Endothelial cell (in vitro differentiated cells): ENCODE measurements around the gene GUCY1A2. TPM values are rescaled to one million over a fixed set of nuclear protein-coding genes. Genes with fewer than 3 reads are reported as not detected.

Experiments used
- DNase-seq: peaks from one replicate; pipeline ENCODE4 v3.0.0; 2021; ENCODE audit warnings: low spot score
- H3K27ac Mint-ChIP-seq: one replicate; pipeline ENCODE4 v1.8.0; 2021; ENCODE audit warnings: mixed read lengths, inconsistent platforms; ENCODE audit not compliant: unreplicated experiment
- H3K27me3 Mint-ChIP-seq: one replicate; pipeline ENCODE4 v1.8.0; 2021; ENCODE audit warnings: mild to moderate bottlenecking, moderate library complexity, mixed read lengths, inconsistent platforms; ENCODE audit not compliant: unreplicated experiment
- H3K36me3 Mint-ChIP-seq: one replicate; pipeline ENCODE4 v1.8.0; 2021; ENCODE audit warnings: mild to moderate bottlenecking, low read depth, mixed read lengths, inconsistent platforms; ENCODE audit not compliant: unreplicated experiment
- H3K4me1 Mint-ChIP-seq: one replicate; pipeline ENCODE4 v1.8.0; 2021; ENCODE audit warnings: mild to moderate bottlenecking, mixed read lengths, inconsistent platforms; ENCODE audit not compliant: unreplicated experiment
- H3K4me3 Mint-ChIP-seq: one replicate; pipeline ENCODE4 v1.8.0; 2021; ENCODE audit warnings: mild to moderate bottlenecking, mixed read lengths, inconsistent platforms; ENCODE audit not compliant: unreplicated experiment
- H3K9me3 Mint-ChIP-seq: one replicate; pipeline ENCODE4 v1.8.0; 2021; ENCODE audit warnings: mixed read lengths, inconsistent platforms; ENCODE audit not compliant: unreplicated experiment
- CTCF ChIP-seq: fragments of 200-600 bp; sonication (generic); IDR thresholded peaks from one replicate; pipeline ENCODE4 v1.5.0; 2021; ENCODE audit warnings: antibody characterized with exemption; ENCODE audit not compliant: unreplicated experiment
- total RNA-seq: library from RNA; stranded (reverse); fragmentation: NEBNext Ultra II Directional; extraction: Animal tissue kit (Norgen Biotek cat#: 25700); gene quantifications from one replicate; pipeline ENCODE4 v1.2.1, GENCODE V29; 2021; ENCODE audit not compliant: unreplicated experiment

Gene GUCY1A2
- total RNA-seq, 1 donor from 2014 or later: 0.10 TPM

DNA sequence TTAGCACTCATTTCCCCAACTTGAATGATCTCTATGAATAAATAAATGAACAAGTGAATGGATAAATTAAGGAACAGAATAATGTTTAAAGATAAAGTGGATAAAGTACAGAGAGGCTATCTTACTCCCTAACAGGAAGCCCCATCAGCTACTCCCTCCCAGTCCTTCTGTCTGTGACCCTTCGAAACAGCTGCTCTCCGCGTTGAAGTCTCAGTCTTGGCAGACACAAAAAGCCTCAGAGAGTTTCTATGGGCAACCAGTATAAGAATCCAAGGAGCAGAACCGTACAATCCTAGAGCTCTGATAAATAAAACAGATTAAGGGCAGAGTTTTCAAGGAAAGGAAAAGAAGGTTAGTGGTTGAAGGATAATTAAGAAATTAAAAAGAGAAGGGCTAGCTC, 35.0 kb downstream of the GUCY1A2 start:
- H3K36me3 Mint-ChIP-seq: no peaks in the 10 kb centered on the region
- H3K27me3 Mint-ChIP-seq: peaks cover 2% of the 10 kb centered on the region
- H3K4me3 Mint-ChIP-seq: no peak overlapping the region
- DNase-seq: no peak
- no peaks in the 10 kb centered on the region for H3K9me3 Mint-ChIP-seq
- TF ChIP-seq CTCF: no peak
- no peak overlapping the region for H3K27ac Mint-ChIP-seq
- H3K4me1 Mint-ChIP-seq: no peaks in the 10 kb centered on the region

GRCh38 chr11:106974831-106975230, 43.4 kb downstream of the GUCY1A2 start:
- Mint-ChIP-seq H3K4me3 (no peak overlapping the region), H3K36me3 (no peaks in the 10 kb centered on the region), H3K4me1 (no peaks in the 10 kb centered on the region), H3K9me3 (no peaks in the 10 kb centered on the region), H3K27ac (no peak overlapping the region), H3K27me3 (peaks cover 1% of the 10 kb centered on the region)
- DNase-seq: no peak
- no peak for TF ChIP-seq CTCF

GRCh38 chr11:106971864-106972263, 46.4 kb downstream of the GUCY1A2 start:
- Mint-ChIP-seq H3K27ac (no peak overlapping the region), H3K4me1 (no peaks in the 10 kb centered on the region), H3K27me3 (peaks cover 1% of the 10 kb centered on the region), H3K4me3 (no peak overlapping the region), H3K9me3 (no peaks in the 10 kb centered on the region), H3K36me3 (no peaks in the 10 kb centered on the region)
- TF ChIP-seq CTCF: no peak
- DNase-seq: no peak

DNA sequence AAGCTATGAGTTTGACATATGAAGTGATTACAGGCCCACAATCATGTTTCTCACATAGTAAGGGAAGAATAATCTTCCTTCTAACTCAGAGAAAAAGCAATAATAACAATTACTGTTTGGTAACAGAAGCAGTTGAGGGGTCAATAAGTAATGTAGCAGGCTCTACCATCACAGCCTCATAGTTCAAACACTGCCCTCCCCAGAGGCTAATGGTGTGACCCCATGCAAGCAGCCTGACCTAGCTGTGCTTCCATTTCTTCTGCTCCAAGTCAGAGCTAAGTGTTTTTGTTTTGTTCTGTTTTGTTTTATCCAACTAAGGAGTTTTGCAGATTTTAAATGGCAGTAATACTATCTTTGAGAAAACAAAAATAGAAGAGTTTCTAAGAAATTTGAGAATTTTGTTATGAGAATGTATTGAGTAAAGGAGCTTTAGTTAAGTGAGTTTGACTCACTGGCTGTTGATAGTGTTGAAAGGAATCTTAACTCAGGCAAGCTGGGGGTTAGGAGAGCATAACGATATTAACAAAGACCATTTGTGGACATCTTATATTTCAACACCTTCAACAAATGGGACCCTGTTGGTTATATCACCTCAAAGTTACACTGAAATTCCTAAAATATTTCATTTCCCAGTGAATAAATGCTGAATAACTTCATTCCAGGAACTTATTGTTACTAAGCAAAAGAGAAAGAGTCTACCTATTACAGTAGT, 48.5 kb downstream of the GUCY1A2 start:
- Mint-ChIP-seq H3K27ac (no peak overlapping the region), H3K36me3 (no peaks in the 10 kb centered on the region), H3K27me3 (peaks cover 1% of the 10 kb centered on the region), H3K4me3 (no peak overlapping the region), H3K4me1 (no peaks in the 10 kb centered on the region), H3K9me3 (no peaks in the 10 kb centered on the region)
- DNase-seq: no peak
- no peak for TF ChIP-seq CTCF

- H3K4me3 Mint-ChIP-seq: no peak overlapping the region
- DNase-seq: no peak
- H3K4me1 Mint-ChIP-seq: peaks cover 5% of the 10 kb centered on the region
- H3K9me3 Mint-ChIP-seq: no peaks in the 10 kb centered on the region
- no peaks in the 10 kb centered on the region for H3K27me3 Mint-ChIP-seq
- no peak overlapping the region for H3K27ac Mint-ChIP-seq
- H3K36me3 Mint-ChIP-seq: no peaks in the 10 kb centered on the region
- no peak for TF ChIP-seq CTCF
These were observed 55.3 kb downstream of the GUCY1A2 start for GRCh38 chr11:106962995-106963394.
